ENCODE data around the gene ACTRT2. TPM values are rescaled to one million over a fixed set of nuclear protein-coding genes. Genes with fewer than 3 reads are reported as not detected.

The ACTRT2 gene
- total and polyA plus RNA-seq, 2 donors (not counting 1 experiment from before 2014, with no cell fraction given), result not detected

DNA sequence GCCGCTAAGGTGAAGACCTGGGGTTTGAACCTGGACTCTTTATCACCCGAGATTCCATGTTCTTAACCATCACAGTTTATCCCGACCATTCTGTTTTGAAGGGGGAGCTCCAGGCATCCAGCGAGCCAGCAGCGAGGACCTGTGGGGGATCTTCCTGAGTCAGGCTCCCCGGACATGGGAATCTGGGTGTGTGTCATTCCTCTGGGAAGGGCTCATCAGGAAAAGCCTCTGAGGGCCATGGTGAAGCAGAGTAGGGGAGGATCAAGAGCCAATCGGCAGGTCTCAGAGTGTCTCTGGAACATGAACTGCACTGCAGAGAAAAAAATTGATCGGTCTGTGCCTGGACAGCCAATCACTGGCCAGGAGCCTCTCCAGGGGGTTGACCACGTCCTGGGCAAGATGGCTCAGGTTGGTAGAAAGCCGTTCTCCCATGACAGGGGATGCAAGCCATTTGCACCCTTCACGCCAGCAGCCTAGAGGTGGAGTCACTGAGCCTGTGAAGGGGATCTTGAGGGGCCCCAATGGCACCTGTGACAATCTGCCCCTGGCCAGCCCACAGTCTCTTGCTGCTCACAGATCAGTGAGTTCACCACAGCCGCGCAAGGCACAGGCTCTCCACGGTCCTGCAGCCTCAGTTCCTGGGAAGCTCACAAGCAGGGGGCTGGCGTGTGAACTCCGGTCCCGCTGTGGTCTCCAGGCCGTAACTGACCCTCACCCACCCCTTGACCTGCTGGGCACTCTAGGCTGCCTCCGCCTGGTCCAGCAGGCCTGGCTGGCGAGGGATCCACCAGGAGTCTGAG is 20.4 kb upstream of the ACTRT2 start:
- DNase-seq (no peak), ATAC-seq (ENCODE audit: low read depth) (no peak)
- no peaks in the 10 kb centered on the region for H3K4me1 Mint-ChIP-seq
- Histone ChIP-seq H3K4me3 (ENCODE audit: control extremely low read depth in 1 of 5, extremely low read depth in 1 of 5, insufficient read depth in 1 of 5, low read depth in 2 of 5, low read length in 4 of 5) (no peak overlapping the region), H3K4me2 (replicated peaks; ENCODE audit: low read depth, low read length, poor library complexity, severe bottlenecking) (no peak overlapping the region), H3K27ac (ENCODE audit: low read length in 2 of 2) (no peak overlapping the region), H4K20me1 (ENCODE audit: control insufficient read depth, insufficient read depth, low read length, poor library complexity, severe bottlenecking) (no peaks in the 10 kb centered on the region), H3K79me2 (ENCODE audit: control insufficient read depth, insufficient read depth, low read length) (no peaks in the 10 kb centered on the region), H2AFZ (ENCODE audit: insufficient read depth, low read depth, low read length, poor library complexity, severe bottlenecking) (no peak overlapping the region), H3K9me3 (ENCODE audit: control extremely low read depth in 1 of 3, control insufficient read depth in 2 of 3, insufficient read depth in 1 of 3, low read length in 2 of 3) (peaks cover 0 to 14% (median 6%) of the 10 kb centered on the region in 3 donors), H3K9ac (ENCODE audit: low read length) (no peak overlapping the region), H3K36me3 (replicated peaks in 1 of 2; ENCODE audit: control extremely low read depth in 1 of 2, control insufficient read depth in 1 of 2, extremely low read depth in 1 of 2, insufficient read depth in 2 of 2, low read length in 1 of 2) (no peaks in the 10 kb centered on the region), H3K27me3 (replicated peaks in 1 of 4; ENCODE audit: control extremely low read depth in 1 of 4, control insufficient read depth in 3 of 4, insufficient read depth in 4 of 4, low read length in 3 of 4) (peaks cover 0 to 7% (median 2%) of the 10 kb centered on the region in 4 experiments), H3K4me1 (ENCODE audit: control insufficient read depth in 2 of 2, insufficient read depth in 2 of 2, low read length in 2 of 2) (no peaks in the 10 kb centered on the region)
- H3K27ac Mint-ChIP-seq, result no peak overlapping the region
- intact Hi-C loops (cut with micrococcal nuclease), result no loop called here
- no peak for TF ChIP-seq EZH2 (IDR thresholded peaks at IDR 0.05; ENCODE audit: borderline replicate concordance, insufficient read depth, low read depth, low read length, poor library complexity, severe bottlenecking)
- TF ChIP-seq, protein P1, sequence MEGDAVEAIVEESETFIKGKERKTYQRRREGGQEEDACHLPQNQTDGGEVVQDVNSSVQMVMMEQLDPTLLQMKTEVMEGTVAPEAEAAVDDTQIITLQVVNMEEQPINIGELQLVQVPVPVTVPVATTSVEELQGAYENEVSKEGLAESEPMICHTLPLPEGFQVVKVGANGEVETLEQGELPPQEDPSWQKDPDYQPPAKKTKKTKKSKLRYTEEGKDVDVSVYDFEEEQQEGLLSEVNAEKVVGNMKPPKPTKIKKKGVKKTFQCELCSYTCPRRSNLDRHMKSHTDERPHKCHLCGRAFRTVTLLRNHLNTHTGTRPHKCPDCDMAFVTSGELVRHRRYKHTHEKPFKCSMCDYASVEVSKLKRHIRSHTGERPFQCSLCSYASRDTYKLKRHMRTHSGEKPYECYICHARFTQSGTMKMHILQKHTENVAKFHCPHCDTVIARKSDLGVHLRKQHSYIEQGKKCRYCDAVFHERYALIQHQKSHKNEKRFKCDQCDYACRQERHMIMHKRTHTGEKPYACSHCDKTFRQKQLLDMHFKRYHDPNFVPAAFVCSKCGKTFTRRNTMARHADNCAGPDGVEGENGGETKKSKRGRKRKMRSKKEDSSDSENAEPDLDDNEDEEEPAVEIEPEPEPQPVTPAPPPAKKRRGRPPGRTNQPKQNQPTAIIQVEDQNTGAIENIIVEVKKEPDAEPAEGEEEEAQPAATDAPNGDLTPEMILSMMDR (IDR thresholded peaks at IDR 0.05), result no peak
- WGBS (ENCODE audit: insufficient coverage), result 89% methylated on average over 17 of the region's 20 CpGs
- no peak overlapping the region for H3K4me3 Mint-ChIP-seq
- ChIA-PET CTCF (no interaction called here), POLR2A (no interaction called here)
- H3K9me3 Mint-ChIP-seq (ENCODE audit: insufficient read depth), result peaks cover 2% of the 10 kb centered on the region
- no peaks in the 10 kb centered on the region for H3K27me3 Mint-ChIP-seq
